GM18520 (cell line): ENCODE data around the gene ZNRF2.
"Not testable (repeated sequence)": the region's sequence is repeated elsewhere in the genome, so short reads cannot be mapped to it uniquely, and the experiment has no call there.

Experiments
- ATAC-seq: cut with Tn5 transposase; IDR thresholded peaks from one replicate; pipeline ENCODE4 v1.9.1; 2021; ENCODE audit not compliant: unreplicated experiment

The ZNRF2 gene

DNA sequence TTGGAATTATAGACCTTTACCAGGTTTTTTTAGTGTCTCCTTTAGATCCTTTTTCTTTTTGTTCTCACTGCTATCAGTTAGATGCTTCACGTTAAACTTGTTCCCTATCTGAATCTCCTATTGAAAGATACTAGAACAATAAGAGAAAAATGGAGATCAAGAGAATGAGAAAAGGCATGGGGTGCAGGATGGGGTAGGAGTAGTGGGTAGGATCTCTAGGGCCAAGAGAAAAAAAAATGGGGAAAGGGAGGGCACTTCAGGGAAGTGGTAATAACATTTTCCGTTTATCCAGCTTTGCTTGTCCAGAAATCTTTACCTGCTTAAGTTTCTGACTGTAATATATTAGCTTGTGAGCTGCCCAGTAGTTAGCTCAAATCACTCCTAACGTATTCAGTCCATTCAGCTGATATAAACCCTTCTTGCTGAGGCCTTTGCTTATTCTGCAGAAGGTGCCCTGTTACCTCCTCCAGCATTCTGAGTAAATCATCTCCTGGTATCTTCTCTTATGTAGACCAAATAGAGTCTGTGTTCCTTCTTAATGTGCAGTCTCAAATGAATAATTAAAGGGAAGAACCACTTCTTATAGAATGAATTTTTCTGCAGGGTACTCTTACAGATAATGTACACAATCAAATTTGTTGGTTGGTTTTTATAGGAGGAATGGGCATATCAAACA, 69.7 kb downstream of the ZNRF2 start:
- no peak for ATAC-seq

DNA sequence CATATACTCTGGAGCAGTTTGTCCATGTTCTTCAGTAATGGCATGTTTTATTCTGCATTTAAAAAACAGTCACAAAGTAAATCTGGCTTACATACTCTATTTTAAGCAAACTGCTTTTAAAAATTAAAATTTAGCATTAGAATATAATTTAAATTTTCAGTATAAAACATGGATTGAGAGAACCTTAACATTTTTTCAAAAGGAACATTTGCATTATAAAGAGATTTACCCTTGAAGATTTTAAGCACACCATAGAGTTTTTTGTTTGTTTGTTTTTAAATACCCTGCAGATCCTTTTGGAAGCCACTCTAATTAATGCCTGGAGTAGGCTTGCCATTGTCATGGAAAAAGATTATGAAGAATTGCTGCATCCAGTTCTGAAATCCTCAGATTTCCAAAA, 70.4 kb downstream of the ZNRF2 start:
- no peak for ATAC-seq

DNA sequence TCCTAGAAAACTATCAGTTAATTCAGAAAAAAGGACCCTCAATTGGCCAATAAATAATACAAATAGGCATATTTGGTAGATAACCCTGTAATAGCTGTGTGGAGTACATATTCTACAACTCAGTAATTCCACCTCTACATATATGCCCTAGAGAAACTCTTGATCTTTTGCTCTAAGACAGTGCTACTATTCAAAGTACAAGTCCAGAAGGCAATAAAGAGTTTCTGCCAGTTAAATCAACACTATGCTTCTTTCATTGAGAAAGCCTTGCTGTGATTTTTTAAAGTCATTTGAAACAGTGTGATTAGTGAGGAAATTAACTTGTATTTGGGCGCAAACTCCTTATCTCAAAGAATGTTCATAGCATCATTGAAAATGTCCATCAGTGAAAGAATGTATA, 75.6 kb downstream of the ZNRF2 start:
- no peak for ATAC-seq

- no peak for ATAC-seq
Measured at GRCh38 chr7:30363778-30364563, 79.6 kb downstream of the ZNRF2 start.

DNA sequence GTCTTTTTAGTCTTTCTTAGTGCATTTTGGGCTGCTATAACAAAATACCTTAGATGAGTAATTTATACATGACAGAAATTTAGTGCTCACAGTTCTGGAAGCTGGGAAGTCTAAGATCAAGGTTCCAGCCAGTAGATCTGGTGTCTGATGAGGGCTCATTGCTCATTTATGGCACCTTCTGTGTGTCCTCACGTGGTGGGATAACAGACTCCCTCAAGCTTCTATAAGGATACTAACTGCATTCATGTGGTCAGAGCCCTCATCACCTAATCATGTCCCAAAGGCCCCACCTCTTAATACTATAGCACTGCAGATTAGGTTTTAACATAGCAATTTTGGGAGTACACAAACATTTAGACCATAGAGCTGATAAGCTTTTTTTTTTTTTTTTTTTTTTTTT, 80.4 kb downstream of the ZNRF2 start:
- ATAC-seq = no peak

- no peak for ATAC-seq
Measured at GRCh38 chr7:30365621-30366020, 81.2 kb downstream of the ZNRF2 start.

DNA sequence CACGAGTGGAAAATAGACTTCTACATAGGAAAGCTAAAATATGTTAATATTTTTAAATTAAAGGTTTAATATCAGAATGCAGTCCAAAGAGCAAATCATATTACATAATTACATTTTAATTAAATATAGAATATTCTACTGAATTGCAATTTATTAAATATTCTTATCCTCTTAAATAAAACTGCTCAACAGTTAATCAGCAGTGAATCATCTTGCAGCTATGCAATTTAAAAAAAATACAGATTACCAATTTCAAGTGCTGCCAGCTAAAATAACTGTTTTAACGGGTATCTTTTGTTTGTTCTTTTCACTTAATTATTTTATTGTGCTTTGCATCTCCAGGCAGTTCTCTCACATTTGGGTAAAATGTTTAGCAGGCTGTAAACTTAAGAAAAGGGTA, 82.2 kb downstream of the ZNRF2 start:
- ATAC-seq = no peak

- ATAC-seq = no peak
Measured at GRCh38 chr7:30367561-30367960, 83.2 kb downstream of the ZNRF2 start.

GRCh38 chr7:30369879-30370278, 85.5 kb downstream of the ZNRF2 start:
- ATAC-seq = no peak

DNA sequence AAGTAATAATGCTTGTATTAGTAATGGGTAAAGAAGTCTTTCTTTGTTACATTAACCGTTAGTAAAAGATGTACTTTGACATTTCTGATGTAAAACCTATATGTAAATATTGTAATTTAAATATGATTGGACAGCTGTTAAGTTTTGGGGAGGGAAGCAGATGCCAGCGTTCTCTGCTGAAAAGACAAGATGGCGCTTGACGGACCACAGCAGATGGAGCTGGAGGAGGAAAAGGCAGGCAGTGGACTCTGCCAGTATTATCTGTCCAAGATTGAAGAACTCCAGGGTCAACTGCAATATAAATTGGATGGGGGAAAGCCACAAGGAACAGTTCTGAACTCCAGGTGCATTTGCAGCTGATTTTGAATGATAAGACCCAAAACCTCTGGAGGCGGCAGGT, 86.9 kb downstream of the ZNRF2 start:
- ATAC-seq = no peak

DNA sequence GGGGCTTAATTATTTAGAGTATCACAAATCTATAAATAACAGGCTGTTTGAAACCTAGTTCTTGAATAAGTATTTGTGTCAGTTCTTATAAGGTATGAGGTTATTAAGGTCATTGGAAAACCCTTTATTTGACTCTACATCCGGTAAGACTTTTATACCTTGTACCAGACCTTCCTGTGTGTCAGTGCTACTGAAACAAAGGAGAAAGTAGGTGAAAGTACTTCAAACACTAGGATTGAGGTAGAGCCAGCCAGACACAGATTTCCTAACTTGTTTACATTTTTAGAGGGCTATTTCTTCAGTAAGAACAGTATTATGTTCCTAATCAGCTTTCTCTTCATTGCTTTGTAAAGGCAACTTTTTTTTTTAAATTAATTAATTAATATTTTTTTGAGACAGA, 93.9 kb downstream of the ZNRF2 start:
- no peak for ATAC-seq

GRCh38 chr7:30379131-30379530, 94.7 kb downstream of the ZNRF2 start:
- ATAC-seq = no peak

- ATAC-seq = no peak
Measured at GRCh38 chr7:30379741-30380140, 95.3 kb downstream of the ZNRF2 start.

GRCh38 chr7:30380294-30380693, 95.9 kb downstream of the ZNRF2 start:
- ATAC-seq = no peak

DNA sequence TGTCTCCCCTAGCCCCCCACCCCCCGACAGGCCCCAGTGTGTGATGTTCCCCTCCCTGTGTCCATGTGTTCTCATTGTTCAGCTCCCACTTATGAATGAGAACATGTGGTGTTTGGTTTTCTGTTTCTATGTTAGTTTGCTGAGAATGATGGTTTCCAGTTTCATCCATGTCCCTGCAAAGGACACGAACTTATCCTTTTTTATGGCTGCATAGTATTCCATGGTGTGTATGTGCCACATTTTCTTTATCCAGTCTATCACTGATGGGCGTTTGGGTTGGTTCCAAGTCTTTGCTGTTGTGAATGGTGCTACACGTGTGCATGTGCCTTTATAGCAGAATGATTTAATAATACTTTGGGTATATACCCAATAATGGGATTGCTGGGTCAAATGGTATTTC, 96.4 kb downstream of the ZNRF2 start:
- ATAC-seq = not testable (repeated sequence)

- ATAC-seq = no peak
Measured at GRCh38 chr7:30382607-30383006, 98.2 kb downstream of the ZNRF2 start.

GRCh38 chr7:30389791-30390190, 105.4 kb downstream of the ZNRF2 start:
- ATAC-seq = no peak

GRCh38 chr7:30390736-30391636, 106.6 kb downstream of the ZNRF2 start:
- no peak for ATAC-seq

GRCh38 chr7:30391806-30392205, 107.4 kb downstream of the ZNRF2 start:
- ATAC-seq = no peak

GRCh38 chr7:30395676-30396075, 111.3 kb downstream of the ZNRF2 start:
- no peak for ATAC-seq

- no peak for ATAC-seq
Measured at GRCh38 chr7:30396389-30396788, 112.0 kb downstream of the ZNRF2 start.

GRCh38 chr7:30403477-30403876, 119.1 kb downstream of the ZNRF2 start:
- no peak for ATAC-seq
